NCI-H446 treated with DMSO at 0.1 percent for 48 hours (cell line): ENCODE data around the gene SSTR4.

Source experiments
- DNase-seq: peaks from one replicate; lab custom pipeline; 2025; lab: John Stamatoyannopoulos, UW

SSTR4 gene

GRCh38 chr20:23042270-23042669 is 7.2 kb downstream of the SSTR4 start:
- DNase-seq: no peak

DNA sequence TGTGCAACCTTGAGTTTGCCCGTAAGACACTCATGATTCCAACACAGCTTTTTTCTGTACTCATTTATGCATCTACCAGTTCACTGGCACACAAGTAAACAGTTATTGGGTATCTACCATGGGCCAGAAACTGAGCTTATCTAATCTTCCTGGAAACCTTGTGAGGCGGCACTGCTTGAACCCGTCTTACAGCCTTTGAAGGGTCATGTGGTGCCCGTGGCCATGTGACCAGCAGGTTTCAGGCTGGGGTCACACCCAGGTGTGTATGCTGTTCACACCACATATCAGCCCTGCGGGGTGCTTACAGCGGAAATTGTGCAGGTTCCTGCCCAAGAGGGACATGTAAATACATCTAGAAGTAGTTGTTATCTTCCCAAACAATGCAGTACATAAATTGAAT is 8.3 kb downstream of the SSTR4 start:
- DNase-seq: no peak

DNA sequence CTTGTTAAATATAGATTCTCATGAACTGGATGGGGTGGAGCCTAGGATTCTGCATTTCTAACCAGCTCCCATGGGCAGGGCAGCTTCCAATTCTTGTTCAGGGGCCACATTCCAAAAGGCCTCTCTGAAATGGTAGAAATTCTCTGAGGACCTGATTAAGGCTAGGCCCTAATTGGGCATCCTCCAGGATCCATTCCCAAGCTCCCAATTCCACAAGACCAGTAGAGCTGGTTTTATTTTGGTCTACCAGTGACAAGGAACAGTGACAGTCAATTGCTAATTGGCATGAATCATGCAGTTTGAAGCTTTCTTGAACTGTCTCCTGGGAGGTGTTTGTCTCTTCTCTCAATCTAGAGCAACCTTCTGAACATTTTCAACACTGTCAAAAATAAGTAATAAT is 11.3 kb downstream of the SSTR4 start:
- no peak for DNase-seq

DNA sequence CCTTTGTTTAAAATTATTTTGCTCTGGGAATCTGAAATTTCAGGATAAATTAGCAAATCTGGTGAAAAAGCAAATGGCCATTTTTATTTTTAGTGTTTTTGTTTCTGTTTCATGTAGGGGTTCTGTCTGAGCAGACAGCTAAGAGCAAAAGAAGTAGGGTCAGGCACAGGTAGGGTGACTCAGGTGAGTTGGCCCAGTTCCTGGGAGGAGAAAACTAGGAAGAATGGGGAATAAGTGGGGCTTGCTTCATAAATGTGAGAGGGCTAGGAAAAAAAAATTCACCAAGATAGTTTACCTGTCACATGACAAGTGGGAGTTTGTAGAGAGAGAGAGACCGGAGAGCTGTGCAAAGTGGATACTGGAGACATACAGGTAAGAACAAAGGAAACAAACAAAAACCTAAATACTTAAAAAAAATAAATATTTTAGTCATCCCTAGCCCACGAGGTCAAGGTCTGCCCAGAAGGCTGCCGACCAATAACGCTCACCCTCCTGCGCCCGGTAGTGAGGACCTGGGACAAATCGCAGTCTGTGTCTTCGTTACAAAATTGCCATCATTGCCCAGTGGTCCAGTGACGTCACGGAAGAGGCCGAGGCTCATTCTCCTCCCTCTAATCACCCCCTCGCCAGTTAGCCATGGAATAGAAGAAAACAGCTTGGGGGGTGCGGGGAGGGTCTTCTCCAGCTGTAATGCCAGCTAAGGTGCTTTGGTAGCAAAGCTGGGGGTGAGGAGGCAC is 12.1 kb downstream of the SSTR4 start:
- DNase-seq: no peak

DNA sequence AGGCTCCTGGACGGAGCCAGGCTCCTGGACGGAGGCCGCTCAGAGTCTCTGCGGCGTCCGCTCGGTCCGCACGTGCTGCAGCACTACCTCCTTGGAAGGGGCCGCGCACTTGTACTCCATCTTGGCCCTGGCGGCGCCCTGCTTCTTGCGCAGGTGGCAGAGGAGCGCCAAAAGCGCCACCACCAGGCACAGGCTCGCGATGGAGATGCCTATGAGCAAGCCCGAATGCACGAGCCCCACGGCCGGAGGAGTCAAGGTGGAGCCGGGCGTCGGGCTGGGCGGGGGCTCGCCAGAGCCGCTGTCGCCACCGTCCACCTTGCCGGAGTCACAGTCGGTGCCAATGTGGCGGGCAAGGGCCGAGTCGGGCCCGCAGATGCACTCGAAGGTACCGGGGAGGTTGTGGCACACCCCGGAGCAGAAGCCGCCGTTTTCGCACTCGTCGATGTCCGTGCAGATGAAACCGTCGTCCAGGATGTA is 12.7 kb downstream of the SSTR4 start:
- no peak for DNase-seq

DNA sequence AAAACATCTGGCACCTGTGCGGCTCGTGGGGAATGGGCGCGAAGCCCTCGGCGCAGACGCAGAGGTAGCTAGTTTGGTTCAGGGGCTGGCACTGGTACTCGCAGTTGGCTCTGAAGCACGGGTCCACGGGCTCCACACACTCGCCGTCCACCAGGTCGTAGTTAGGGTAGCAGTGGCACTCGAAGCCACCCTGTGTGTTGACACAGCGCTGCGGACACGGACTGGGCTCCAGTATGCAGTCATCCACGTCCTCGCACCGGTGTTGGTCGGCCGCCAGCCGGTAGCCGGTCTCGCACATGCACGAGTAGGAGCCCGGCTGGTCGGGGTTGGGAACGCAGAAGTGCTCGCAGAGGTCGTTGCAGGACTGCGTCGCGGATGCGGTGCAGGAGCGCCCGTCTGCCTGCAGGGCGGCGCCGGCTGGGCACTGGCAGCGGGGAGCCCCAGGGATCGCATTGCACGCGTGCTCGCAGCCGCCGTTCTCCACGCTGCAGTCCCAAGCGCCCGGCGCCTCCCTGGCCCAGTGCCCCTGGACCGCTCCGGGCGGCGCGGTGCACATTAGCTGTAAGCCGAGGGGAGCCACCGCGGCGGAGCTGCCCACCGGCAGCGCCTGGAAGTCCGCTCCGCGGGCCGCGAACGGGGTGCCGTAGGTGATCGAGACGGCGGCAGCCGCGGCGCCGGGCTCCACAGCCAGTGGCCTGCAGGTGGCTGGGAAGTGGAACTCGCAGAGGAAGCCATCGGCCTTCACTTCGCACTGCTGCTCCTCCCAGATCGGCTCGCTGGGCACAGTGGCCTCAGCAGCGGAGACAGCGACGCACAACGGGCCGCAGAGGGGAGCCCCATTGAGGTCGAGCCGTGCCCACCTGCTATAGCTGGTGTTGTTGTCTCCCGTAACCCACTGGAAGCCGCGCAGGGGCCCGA is 13.4 kb downstream of the SSTR4 start:
- no peak for DNase-seq

DNA sequence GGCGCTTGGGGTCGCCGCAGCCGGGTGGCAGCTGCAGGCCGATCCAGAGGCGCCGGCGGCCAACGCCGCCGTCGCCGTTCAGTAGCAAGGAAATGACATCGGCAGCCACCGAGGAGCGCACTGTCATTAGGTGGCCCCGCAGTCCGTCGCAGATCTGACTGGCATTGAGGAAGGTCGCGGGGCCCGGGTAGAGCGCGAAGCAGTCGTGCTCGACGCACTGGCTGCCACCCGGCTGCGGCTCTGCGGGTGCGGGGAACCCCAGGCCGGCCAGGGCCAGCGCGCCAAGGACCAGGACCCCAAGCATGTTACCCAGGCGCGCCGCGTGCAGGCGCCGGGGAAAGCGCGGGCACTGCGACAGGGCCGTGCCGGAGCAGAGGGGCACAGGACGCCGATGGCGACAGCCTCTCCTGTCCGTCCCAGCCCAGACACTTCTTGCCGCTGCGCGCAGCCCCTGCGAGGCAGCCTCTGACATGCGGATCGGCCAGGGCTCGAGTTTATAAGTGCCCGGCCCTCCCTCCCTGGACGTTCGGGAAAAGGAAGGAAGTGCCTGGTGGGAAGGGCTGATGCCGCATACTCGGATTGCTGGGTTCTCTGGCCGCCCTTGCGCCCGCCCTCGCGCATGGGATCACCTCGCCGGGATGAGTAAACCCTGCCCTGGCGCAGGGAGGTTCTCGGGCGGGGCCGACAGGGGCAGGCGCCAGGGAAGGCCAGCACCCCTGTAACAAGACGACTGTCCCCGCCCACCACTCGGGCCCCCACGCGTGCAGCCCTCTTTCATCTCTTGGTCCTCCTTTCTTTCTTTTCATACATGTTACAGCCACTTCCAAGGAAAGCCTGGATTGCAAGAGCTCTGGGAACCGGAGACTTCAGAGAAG is 14.3 kb downstream of the SSTR4 start, which contains the start of gene THBD:
Gene THBD, minus strand, starts transcription at position 472 of the 875 bp plus-strand sequence. Its CDS starts 168 bp downstream, at position 304.
- DNase-seq: no peak

GRCh38 chr20:23050076-23050838 is 15.1 kb downstream of the SSTR4 start:
- DNase-seq: no peak

GRCh38 chr20:23050847-23051627 is 15.9 kb downstream of the SSTR4 start:
- no peak for DNase-seq

GRCh38 chr20:23052904-23053303 is 17.8 kb downstream of the SSTR4 start:
- no peak for DNase-seq

DNA sequence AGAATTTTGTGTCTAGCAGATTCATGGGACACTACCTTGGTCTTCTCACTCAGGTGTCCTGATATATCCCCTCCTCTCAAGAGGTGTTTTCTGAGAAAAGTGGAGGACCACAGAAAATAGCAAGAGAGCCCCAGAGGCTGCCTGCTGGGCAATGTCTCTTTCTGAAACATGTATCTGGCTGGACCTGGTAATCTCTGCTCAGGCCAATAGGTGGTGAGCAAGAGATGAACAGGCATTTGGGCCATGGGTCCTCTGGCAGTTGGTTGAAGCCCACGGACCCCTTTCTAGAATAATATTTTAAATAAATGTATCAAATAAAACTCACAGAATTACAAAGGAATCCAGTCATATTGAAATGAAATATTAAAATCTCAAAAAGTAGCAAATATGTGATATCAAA is 23.1 kb downstream of the SSTR4 start:
- no peak for DNase-seq

- no peak for DNase-seq
Observed at GRCh38 chr20:23059001-23059400, 23.9 kb downstream of the SSTR4 start.

- DNase-seq: no peak
Observed at GRCh38 chr20:23059846-23060245, 24.7 kb downstream of the SSTR4 start.

- DNase-seq: no peak
Observed at GRCh38 chr20:23060629-23061028, 25.5 kb downstream of the SSTR4 start.

- DNase-seq: no peak
Observed at GRCh38 chr20:23061262-23061661, 26.1 kb downstream of the SSTR4 start.

DNA sequence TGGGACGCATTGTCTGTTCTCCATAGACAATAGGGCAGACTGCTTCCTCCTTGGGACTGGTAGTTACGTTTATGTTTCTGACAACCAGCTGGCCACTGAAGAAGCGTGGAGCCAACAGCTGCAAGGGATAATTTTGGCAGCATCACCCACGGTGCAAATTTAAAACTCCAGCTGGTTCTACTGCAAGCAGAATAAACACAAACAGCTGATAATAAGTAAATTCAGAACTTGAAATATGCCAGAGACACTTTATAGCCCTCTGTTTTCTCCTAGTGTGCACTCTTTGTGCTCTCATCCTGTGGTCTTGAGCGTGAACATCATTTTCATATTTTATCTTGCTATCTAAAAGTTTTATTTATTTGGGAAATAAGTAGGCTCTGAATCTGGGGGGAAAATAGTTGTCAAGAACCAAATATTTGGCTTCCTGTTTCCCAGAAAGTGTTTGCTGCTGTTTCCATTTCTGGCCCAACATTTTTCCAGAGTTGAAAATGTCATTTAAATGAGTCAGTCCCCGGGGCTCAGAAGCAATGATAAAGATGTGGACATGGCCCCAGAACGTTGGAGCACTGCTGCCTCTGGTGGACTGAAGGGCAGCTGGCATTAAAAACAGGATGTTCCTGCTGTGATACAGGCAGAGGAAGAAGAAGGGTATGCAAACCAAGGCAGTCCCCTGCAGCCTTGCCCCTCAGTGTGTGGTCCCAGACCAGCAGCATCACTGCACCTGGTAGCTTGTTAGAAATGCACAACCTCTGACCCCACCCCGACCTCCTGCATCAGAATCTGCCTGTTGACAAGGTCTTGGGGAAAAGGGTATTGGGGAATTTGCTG is 26.8 kb downstream of the SSTR4 start:
- DNase-seq: peak; percentile 36

DNA sequence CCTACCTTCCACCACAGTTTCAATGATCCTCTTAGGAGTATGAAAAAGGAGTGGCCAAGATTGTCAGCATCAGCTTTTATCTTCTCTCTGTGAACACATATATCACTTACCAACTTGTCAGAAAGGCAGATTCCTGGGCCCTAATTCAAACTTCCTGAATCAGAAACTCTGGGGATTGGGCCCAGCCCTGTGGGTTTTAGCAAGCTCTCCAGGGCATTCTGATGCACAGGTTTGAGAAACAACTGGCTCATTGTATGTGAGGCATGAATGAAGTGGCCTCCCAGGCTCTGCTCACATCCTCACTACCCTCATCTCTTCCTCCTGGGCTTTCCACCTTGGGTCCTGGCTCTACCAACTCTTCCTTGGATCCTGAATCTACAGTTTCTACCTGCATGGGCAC is 27.5 kb downstream of the SSTR4 start:
- no peak for DNase-seq

- DNase-seq: no peak
Observed at GRCh38 chr20:23063168-23063567, 28.1 kb downstream of the SSTR4 start.

- no peak for DNase-seq
Observed at GRCh38 chr20:23063581-23063980, 28.5 kb downstream of the SSTR4 start.
